NCI-H82 treated with DMSO at 0.1 percent for 48 hours (cell line): Measurements from ENCODE around the gene MYL3.
"Not testable (repeated sequence)": the region's sequence is repeated elsewhere in the genome, so short reads cannot be mapped to it uniquely, and the experiment has no call there.

ENCODE experiments used
- DNase-seq: peaks from one replicate; lab custom pipeline; 2025; ENCODE audit not compliant: unreplicated experiment; lab: John Stamatoyannopoulos, UW

MYL3 gene

DNA sequence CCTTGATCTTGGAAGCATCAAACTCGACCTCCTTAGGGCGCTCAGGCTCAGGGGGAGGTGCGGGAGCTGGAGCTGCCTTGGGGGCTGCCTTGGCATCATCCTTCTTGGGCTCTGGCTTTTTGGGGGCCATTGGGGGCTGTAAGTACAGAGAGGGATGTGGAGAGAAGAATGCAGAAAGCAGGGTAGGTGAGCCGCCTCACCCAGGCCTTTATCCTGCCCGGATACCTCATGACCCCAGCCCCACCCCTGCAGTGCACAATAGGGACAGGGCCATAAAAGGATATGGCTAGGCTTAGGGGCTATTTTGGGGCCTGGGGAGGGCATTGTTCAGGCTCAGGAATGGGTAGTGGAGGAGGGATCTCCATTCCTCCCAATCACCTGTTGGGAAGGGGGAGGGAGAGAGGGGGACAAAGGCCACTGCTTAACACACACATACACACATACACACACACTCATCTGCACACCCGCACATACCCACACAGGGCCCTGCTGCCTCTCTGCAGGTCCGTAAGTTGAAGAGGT lies at the start of gene MYL3:
TSS of gene MYL3 (minus strand) at position 184 of the 522 bp plus-strand sequence. CDS start at position 130, 54 bp downstream.
- no peak for DNase-seq

DNA sequence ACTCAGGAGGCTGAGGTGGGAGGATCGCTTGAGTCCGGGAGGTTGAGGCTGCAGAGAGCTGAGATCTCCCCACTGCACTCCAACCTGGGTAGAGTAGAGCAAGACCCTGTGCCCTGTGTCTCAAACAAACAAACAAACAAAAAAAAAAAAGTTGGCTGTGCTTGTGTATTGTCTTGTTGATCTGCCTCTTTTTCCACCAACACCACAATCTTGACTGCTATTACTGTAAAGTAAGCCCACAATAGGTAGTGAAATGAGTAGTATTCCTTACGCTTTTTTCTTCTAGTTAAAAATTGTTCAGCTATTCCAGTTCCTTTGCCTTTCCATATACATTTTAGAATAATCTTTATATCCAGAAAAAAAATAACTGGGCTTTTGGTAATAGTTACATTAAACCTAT lies 49.7 kb upstream of the MYL3 start:
- no peak for DNase-seq

DNA sequence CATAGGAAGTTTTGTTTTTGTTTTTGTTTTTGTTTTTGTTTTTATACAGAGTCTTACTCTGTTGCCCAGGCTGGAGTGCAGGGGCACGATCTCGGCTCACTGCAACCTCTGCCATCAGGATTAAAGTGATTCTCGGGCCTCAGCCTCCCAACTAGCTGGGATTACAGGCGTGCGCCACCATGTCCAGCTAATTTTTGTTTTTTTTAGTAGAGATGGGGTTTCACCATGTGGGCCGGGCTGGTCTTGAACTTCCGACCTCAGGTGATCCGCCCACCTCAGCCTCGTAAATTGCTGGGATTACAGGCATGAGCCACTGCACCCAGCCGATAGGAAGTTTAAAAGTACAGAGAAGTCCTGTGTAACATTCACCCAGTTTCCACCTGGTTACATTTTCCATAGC lies 47.7 kb upstream of the MYL3 start:
- not testable (repeated sequence) for DNase-seq

DNA sequence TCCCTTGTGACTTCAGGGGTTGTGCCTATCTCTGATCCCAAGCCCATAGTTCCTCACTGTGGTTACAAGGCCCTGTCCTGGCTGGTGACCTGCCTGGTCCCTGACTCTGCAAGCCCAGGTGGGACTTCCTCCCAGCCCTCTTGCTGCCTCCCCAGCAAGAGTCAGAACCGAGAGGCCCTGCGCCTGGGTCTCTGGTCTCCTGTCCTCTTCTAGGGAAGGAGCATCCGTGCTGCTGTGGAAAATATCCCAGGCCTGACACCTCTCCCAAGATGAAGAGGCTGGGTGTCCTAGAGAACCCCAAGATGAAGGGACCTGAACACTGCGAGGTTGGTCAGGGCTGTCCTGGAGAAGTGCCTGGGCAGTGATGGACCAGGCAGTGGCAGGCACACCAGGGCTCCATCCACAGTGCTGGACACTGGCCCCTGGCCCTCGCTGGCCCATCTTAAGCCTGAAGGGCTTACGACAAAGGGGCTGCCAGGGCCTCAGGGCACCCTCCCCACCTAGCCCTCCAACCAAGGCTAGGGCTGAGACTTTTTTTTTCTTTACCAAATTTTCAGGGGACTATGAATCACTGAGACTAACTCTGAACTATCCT lies 47.0 kb upstream of the MYL3 start:
- no peak for DNase-seq

DNA sequence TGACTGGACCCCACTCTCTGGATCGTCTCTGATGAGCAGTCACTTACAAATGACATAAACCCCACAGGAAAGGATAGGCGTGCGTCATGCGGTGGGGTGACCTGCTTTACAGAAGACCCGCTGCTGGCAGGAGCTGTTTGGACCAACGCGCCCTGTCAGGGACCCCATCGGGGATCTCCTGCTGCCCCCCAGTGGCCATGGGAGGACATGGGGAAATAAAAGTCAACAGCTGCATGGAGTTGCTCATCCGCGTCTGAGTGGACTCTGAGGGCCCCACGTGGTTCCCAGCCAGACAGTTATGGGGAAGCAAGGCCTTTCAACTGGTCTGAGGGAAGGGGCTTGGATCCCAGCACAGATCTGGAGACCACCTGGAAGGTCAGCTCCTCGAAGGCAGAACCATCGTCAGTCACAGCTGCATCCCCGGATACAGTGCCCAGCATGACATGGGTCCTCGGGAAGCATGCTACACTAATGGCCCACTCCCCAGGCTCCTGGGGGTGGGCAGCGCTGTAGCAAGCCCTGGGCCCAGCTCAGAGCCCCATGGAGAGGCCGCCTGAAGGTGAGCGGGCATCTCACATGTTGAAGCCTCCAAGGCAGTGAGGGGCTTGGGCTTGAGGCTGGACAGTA lies 46.4 kb upstream of the MYL3 start:
- peak; percentile 38 for DNase-seq

DNA sequence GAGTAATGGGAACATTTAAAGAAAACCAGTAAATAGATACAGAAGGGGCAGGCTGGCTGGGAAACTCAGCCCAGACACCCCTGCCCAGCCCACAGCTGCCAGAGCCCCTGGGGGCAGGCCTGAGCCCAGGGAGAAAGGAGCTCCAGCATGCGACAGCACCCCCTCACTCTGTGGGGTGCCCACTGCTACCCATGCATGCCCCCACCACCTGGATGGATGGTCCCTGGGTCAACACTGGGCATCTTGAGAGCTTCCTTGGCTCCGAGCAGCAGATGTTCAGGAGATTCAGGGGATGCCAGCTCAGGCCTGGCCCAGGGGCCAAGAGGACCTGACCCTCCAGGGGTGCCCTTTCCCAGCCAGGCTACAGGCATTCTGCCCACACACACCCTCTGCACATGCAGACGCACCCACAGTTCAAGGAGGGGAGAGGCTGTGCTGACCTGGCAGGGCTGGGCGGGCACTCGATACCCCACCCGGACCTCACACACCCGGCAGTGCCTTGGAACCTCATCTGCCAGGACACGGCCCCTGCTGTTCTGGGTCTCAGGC lies 45.8 kb upstream of the MYL3 start:
- DNase-seq = no peak

DNA sequence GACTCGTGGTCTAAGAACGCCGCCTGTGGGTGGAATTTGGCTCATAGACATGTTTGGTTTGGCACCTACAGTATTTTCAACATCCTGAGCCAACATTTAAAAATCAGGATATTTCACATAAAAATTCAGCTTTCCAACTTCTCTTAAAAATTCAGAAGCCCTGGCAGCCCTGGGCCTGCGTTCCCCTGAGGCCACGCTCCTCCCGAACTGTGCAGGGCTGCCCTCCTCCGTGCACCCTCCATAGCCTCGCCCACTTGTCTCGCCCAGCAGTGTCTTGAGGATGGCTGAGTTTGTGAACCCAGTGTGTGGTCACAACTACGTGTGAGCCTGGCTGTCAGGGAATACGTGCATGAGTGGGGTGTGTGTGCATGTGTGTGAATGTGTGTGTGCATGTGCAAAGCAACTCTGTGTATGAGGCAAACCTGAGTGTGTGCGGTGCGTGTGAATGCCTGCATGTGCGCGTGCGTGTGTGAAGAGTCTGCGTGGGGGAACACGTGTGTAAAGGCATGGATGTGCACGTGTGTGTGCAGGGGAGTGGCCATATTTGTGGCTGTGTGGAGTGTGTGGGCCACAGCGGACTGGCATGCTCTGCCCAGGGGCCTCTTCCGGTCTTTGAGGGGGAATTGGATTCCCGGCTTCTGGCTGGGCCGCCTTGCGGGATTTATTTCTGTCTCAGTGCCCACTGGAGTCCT lies 45.2 kb upstream of the MYL3 start:
- DNase-seq = no peak

DNA sequence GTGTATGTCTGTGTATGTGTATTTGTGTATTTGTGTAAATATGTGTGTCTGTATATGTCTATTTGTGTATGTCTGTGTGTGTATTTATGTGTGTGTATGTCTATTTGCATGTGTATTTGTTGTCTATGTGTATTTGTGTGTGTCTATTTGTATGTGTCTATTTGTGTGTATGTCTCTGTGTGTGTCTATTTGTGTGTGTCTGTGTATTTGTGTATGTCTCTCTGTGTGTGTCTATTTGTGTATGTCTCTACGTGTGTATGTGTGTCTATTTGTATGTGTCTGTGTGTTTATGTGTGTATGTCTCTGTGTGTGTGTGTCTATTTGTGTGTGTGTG lies 44.7 kb upstream of the MYL3 start:
- DNase-seq = no peak

DNA sequence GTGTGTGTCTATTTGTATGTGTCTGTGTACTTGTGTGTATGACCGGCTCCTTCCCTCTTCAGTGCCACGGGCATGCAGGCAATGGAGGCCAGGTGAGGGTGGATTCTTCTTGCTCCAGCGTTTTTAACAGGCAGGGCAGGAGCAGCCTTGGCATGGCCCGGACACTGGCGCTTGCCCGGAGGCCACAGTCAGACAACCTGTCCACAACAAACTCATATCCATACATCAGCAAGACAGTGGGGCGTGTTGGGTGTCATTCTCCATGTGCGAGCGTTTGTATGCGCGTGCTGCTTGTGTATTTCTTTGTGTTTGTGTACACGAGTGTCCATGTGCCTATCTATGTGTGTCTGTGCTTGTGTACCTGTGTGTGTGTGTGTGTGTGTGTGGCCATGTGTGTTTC lies 44.0 kb upstream of the MYL3 start:
- no peak for DNase-seq

DNA sequence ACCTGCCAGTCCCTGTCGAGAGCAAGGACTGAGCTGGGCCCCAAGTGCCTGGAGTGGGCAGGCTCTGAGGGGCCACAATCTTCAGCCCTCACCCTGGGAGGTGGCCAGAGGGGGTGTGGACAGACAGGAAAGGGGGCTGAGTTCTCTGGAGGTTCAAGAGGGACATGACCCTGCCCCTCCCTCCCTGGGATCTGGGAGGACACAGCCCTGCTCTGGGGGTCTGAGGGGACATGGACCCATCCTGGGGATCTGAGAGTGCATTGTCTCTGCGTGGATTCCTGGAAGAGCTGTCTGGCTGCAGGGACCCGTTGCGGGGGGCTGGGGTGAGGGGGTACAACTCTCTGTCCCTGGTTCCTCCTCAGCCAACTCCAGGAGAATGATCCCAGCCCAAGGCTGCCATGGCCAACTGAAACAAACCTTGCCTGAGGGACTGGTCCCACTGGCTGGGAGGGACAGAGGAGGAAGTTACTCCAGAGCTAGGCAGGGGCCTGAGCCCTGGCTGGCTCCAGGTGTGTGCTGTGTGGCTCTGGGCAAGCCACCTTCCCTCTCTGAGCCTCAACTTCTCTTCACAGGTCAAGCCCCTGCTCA lies 43.3 kb upstream of the MYL3 start:
- DNase-seq = no peak

DNA sequence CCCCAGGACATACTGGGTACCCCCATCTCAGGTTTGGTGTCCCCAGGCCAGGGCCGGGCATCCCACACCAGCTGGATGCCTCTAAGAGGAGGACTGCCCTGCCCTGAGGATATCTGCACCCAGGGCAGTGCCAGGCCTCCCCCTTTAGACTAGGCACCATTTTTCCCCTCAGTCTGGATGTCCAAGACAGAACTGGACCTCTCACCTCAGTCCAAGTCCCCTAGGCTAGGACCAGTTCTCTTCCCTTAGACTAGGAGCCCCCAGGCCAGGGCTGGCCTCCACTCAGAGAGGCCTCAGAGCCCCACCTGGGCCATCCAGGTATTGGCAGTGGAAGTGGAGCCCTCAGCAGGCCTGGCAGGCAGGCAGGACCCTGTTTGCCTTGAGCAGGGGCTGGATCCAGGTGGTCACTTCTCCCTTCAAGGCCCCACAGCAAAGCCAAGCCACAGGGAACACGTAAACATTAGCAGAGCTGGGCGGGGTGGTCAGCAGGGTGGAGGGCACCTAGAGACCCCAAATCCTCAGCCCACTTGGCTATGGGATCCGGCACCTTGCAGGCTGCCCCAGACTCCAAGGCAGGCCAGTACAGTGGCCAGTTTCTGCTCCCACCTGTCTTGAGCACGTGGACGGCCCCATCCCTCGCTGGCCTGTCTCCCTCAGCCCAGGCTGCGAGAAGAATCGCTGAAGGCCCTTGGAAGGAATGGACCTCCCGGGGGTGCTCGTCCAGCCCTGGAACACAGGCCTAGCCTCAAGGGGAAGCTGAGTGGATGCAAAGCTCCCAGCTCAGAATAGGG lies 42.6 kb upstream of the MYL3 start:
- no peak for DNase-seq

DNA sequence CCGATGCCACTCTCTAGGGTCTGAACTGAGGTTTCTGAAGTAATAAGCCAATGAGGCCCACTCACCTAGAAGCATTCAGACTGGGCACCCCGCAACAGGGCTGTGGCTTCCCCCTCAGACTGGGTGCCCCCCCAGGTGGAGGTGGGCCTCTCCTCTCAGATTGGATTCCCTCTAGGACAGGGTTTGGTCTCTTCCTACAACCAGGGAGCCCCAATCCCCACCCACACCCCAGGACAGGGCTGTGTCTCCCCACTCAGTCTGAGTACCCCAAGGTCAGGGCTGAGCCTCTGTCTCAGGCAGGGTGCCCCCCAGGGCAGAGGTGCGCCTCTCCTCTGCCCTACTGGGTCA lies 41.9 kb upstream of the MYL3 start:
- no peak for DNase-seq

DNA sequence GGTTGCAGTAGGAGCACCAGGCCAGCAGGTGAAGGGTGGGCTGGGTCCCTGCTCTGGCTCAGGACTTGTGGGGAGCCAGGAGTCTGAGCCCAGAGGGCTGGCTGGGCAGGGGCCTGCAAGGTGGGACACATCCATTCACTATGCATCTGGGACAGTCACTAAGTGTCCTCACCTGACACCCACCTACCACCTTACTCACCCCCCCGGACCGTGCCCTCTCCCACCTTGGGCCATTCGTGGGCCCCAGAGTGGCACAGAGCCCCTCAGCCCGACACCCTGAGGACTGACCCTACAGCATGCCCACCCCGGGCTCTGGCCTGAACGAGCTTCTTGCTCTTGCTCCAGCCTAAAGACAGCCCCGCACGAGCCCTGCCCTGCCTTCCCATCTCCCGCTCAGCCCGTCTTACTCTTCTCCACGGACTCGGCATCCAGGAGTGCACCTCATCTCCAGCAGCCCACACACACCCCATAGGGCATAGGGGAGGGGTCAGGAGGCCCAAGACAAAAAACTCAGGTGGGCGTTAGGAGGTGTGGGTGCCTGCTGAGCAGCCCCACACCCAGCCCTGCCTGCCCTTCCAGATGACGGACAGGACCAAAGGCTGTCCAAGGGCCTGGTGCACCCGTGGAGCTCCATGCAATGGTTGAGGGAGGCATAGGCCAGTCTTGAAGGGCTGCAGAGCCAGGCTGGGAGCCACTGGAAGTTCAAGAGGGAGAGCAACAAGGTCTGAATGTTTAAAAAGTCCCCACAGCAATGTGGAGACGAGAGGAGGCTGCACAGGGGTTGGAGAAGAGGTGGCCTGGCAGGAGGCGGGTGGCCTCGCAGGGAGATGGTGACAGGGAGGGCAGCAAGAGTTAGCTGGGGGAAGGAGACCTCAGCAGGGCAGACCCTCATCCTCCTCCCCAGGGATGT lies 41.3 kb upstream of the MYL3 start:
- DNase-seq = no peak

DNA sequence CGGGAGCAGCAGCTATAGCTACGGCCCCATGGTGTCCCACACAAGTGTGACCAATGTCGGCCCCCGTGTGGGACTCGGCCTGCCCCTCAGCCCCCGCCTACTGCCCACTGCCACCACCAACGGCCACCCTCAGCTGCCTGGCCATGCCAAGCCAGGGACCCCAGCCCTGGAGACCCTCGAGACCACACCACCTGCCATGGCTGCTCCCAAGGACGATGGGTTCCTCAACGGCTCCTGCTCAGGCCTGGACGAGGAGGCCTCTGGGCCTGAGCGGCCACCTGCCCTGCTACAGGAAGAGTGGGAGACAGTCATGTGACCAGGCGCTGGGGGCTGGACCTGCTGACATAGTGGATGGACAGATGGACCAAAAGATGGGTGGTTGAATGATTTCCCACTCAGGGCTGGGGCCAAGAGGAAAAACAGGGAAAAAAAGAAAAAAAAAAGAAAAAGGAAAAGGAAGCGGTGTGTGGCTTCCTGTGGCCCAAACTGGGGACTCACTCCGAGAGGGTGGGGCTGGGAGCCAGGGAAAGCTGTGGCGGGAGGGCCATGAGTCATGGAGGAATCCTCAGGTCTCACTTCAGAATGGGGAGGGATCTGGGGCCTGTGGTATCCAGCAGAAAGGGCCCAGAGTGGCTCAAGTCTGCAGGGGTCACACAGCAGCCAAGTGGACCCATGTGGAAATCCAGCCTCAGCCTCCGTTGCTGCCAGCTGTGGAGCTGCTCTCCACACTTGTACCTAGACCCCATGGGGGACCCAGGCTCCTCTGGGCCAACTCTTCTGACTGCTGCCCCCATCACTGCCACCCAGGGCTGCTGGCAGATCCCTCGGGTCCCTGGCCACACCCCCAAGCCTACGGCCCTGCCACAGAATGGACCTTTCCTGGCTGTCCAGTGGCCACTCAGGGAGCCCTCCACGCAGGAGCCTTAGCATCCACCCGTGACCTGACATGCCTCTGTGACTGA lies 40.4 kb upstream of the MYL3 start:
- no peak for DNase-seq

DNA sequence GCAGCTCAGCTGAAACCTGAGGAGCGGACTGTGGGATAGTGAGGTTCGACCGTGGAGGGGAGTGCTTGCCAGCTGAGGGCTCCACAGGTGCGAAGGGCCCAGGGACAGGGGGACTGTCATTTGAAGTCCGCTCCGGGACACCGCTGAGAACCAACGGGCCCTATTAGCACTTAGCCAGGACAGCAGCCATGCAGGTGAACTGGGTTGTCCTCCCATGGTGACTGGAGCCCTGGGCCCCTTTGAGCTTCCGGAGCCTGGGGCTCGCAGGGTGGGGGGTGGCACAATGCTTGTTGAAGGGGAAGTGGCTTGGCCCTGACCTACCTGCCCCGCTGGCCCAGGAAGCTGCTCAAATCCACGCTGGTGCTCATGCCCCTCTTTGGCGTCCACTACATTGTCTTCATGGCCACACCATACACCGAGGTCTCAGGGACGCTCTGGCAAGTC lies 39.0 kb upstream of the MYL3 start:
- no peak for DNase-seq

DNA sequence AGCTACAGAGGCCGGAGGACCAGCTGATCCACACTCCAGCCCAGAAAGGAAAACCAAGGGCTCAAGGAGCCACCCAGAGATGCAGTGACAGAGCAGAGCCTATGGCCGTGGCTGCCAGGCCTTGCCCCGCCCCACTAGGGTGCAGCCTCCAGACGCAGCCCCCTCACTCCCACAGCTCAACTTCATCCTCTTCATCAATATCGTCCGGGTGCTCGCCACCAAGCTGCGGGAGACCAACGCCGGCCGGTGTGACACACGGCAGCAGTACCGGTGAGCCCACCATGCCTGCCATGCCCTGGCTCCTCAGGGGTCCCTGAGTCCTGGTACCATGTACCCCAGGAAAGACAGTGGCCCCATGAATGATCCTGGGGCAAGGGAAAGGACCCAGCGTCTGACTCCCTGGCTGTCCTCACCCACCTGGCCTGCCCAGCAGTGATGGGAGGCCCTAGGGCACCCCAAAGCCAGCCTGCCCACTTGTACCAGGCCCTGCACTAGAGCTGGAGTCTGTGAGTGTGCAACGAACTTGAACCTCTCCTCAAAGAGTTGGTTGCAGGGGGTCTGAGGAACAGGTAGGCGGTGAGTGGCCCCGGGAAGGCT lies 38.4 kb upstream of the MYL3 start:
- no peak for DNase-seq

DNA sequence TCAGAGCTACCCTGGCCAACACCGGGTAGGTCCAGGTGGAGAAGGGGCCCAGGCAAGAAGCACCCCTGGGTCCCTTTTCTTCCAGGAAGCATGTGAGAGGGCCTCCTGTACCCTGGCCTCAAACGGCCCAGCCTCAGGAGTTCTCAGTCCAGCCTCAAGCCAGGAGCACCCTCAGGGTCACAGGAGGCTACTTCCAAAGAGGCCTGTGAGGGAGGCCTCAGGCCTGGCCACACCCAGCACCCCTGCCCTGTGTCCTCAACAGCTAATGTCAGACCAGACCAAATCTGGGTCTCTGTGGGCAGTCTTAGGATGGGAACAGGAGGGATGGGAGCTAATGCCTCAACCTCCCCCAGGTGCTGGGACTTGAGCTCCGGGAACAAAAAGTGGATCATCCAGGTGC lies 37.8 kb upstream of the MYL3 start:
- DNase-seq = no peak

DNA sequence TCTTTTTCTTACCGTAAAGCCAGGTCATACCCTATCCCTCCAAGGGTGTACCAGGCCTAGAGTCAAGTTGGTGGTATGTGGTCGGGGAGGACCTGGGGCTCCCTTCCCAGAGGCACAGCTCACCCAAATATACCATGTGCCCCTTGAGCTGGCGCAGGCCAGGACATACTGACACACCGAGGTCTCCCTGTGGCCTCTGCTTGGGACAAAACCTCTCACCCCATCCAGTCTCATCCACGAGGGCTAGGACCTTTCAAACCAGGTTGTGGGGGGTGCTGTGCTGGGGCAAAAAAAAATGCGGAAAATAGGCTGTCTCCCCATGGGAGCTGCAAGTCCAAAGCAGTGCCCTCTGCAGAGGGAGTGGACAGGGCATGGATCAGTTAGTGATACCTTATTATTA lies 37.1 kb upstream of the MYL3 start:
- no peak for DNase-seq

DNA sequence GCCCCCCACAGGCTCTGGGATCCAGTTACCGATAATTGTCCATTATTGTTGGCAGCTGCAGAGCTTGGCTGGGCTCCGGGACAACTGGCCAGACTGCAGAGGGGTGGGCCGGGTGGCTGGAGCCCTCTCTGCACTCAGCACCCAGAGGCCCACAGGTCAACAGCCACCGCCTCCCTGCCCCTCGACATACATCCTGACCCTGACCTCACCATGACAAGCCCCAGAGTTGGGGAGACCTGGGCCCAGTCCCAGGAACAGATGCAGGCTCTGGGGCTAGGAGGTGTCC lies 36.7 kb upstream of the MYL3 start:
- no peak for DNase-seq
